K562 (cell line): ENCODE measurements around the gene FCGR3A. TPM values are rescaled to one million over a fixed set of nuclear protein-coding genes. Genes with fewer than 3 reads are reported as not detected.

Experiments used
- GATA2 ChIP-seq: sonication (generic); formaldehyde crosslinking; IDR thresholded peaks from 2 replicates; pipeline ENCODE4 v1.4.0; 2020; ENCODE audit warnings: mild to moderate bottlenecking, missing genetic modification reagents
- SPI1 ChIP-seq: IDR thresholded peaks from 2 replicates; pipeline ENCODE4 v1.6.1; 2011; ENCODE audit warnings: low read depth, low read length, control low read depth, borderline replicate concordance
- polyA plus RNA-seq, 8 experiments: library from polyadenylated mRNA; depleted of rRNA in 4 of 8; stranded (reverse) in 5 of 8; unstranded in 3 of 8; fragments of >200 nt; fragmentation: Nextera tagmentation in 2 of 8; fragmentation: Illumina TruSeq in 1 of 8; extraction: Ambion mirVana in 2 of 8; extraction: Trizol in 1 of 8; gene quantifications; 2 replicates each; pipeline versions ENCODE4 v1.2.1 to v1.2.3, GENCODE V29; 2011 to 2014; ENCODE audit warnings: inconsistent platforms in 1 of 8, missing spikeins in 1 of 8
- total RNA-seq, 7 experiments: library from RNA; depleted of rRNA in 6 of 7; stranded (reverse); fragments of >200 nt in 6 of 7; fragmentation: Illumina TruSeq in 2 of 7; extraction: Trizol in 2 of 7; gene quantifications; 2 replicates each; pipeline versions ENCODE4 v1.2.1 to v1.2.3, GENCODE V29; 2011 to 2021; ENCODE audit warnings: low replicate concordance in 1 of 7
- TF ChIP-seq, protein P1 (sequence below), 2 experiments: fragments of 450-650 bp in 1 of 2; sonication (generic) in 1 of 2; formaldehyde crosslinking in 1 of 2; IDR thresholded peaks; 2 replicates each; pipeline versions ENCODE4 v1.7.1 to v1.9.0; 2016 to 2022; ENCODE audit warnings: inconsistent platforms in 1 of 2, mild to moderate bottlenecking in 1 of 2, missing genetic modification reagents in 1 of 2
- TF ChIP-seq, protein P2 (sequence below): fragments of 450-650 bp; IDR thresholded peaks from 2 replicates; pipeline ENCODE4 v1.6.1; 2016; ENCODE audit warnings: mild to moderate bottlenecking, moderate library complexity

The FCGR3A gene
- total and polyA plus RNA-seq, 9 of the 15 experiments (the other 6 are each of a cell fraction or from before 2014, with no cell fraction given), result 0.04 to 0.29 (median 0.14) TPM; not detected in 3

- TF ChIP-seq SPI1 (peak; percentile 61; the same call in 1 of the 2 replicates), GATA2 (no peak)
- TF ChIP-seq, protein P1, sequence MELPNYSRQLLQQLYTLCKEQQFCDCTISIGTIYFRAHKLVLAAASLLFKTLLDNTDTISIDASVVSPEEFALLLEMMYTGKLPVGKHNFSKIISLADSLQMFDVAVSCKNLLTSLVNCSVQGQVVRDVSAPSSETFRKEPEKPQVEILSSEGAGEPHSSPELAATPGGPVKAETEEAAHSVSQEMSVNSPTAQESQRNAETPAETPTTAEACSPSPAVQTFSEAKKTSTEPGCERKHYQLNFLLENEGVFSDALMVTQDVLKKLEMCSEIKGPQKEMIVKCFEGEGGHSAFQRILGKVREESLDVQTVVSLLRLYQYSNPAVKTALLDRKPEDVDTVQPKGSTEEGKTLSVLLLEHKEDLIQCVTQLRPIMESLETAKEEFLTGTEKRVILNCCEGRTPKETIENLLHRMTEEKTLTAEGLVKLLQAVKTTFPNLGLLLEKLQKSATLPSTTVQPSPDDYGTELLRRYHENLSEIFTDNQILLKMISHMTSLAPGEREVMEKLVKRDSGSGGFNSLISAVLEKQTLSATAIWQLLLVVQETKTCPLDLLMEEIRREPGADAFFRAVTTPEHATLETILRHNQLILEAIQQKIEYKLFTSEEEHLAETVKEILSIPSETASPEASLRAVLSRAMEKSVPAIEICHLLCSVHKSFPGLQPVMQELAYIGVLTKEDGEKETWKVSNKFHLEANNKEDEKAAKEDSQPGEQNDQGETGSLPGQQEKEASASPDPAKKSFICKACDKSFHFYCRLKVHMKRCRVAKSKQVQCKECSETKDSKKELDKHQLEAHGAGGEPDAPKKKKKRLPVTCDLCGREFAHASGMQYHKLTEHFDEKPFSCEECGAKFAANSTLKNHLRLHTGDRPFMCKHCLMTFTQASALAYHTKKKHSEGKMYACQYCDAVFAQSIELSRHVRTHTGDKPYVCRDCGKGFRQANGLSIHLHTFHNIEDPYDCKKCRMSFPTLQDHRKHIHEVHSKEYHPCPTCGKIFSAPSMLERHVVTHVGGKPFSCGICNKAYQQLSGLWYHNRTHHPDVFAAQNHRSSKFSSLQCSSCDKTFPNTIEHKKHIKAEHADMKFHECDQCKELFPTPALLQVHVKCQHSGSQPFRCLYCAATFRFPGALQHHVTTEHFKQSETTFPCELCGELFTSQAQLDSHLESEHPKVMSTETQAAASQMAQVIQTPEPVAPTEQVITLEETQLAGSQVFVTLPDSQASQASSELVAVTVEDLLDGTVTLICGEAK (IDR thresholded peaks at IDR 0.05), result 0 out of 2 replicates have a peak, but pooled peaks have one; percentile 22
- TF ChIP-seq, protein P1 (CRISPR knock-in tag; IDR thresholded peaks at IDR 0.05), result no peak
- TF ChIP-seq, protein P2, sequence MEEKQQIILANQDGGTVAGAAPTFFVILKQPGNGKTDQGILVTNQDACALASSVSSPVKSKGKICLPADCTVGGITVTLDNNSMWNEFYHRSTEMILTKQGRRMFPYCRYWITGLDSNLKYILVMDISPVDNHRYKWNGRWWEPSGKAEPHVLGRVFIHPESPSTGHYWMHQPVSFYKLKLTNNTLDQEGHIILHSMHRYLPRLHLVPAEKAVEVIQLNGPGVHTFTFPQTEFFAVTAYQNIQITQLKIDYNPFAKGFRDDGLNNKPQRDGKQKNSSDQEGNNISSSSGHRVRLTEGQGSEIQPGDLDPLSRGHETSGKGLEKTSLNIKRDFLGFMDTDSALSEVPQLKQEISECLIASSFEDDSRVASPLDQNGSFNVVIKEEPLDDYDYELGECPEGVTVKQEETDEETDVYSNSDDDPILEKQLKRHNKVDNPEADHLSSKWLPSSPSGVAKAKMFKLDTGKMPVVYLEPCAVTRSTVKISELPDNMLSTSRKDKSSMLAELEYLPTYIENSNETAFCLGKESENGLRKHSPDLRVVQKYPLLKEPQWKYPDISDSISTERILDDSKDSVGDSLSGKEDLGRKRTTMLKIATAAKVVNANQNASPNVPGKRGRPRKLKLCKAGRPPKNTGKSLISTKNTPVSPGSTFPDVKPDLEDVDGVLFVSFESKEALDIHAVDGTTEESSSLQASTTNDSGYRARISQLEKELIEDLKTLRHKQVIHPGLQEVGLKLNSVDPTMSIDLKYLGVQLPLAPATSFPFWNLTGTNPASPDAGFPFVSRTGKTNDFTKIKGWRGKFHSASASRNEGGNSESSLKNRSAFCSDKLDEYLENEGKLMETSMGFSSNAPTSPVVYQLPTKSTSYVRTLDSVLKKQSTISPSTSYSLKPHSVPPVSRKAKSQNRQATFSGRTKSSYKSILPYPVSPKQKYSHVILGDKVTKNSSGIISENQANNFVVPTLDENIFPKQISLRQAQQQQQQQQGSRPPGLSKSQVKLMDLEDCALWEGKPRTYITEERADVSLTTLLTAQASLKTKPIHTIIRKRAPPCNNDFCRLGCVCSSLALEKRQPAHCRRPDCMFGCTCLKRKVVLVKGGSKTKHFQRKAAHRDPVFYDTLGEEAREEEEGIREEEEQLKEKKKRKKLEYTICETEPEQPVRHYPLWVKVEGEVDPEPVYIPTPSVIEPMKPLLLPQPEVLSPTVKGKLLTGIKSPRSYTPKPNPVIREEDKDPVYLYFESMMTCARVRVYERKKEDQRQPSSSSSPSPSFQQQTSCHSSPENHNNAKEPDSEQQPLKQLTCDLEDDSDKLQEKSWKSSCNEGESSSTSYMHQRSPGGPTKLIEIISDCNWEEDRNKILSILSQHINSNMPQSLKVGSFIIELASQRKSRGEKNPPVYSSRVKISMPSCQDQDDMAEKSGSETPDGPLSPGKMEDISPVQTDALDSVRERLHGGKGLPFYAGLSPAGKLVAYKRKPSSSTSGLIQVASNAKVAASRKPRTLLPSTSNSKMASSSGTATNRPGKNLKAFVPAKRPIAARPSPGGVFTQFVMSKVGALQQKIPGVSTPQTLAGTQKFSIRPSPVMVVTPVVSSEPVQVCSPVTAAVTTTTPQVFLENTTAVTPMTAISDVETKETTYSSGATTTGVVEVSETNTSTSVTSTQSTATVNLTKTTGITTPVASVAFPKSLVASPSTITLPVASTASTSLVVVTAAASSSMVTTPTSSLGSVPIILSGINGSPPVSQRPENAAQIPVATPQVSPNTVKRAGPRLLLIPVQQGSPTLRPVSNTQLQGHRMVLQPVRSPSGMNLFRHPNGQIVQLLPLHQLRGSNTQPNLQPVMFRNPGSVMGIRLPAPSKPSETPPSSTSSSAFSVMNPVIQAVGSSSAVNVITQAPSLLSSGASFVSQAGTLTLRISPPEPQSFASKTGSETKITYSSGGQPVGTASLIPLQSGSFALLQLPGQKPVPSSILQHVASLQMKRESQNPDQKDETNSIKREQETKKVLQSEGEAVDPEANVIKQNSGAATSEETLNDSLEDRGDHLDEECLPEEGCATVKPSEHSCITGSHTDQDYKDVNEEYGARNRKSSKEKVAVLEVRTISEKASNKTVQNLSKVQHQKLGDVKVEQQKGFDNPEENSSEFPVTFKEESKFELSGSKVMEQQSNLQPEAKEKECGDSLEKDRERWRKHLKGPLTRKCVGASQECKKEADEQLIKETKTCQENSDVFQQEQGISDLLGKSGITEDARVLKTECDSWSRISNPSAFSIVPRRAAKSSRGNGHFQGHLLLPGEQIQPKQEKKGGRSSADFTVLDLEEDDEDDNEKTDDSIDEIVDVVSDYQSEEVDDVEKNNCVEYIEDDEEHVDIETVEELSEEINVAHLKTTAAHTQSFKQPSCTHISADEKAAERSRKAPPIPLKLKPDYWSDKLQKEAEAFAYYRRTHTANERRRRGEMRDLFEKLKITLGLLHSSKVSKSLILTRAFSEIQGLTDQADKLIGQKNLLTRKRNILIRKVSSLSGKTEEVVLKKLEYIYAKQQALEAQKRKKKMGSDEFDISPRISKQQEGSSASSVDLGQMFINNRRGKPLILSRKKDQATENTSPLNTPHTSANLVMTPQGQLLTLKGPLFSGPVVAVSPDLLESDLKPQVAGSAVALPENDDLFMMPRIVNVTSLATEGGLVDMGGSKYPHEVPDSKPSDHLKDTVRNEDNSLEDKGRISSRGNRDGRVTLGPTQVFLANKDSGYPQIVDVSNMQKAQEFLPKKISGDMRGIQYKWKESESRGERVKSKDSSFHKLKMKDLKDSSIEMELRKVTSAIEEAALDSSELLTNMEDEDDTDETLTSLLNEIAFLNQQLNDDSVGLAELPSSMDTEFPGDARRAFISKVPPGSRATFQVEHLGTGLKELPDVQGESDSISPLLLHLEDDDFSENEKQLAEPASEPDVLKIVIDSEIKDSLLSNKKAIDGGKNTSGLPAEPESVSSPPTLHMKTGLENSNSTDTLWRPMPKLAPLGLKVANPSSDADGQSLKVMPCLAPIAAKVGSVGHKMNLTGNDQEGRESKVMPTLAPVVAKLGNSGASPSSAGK, result peak; percentile 24; the same call in 1 of the 2 replicates
These were observed 50.2 kb downstream of the FCGR3A start (continued) for GRCh38 chr1:161499099-161500039.
